A549 (cell line): ENCODE measurements around the gene RGS19. TPM values are rescaled to one million over a fixed set of nuclear protein-coding genes. Genes with fewer than 3 reads are reported as not detected.

Experiments
- ATAC-seq, 2 experiments: fragments of 200-7000 bp in 1 of 2; fragments of >200 bp in 1 of 2; cut with Nextera tagmentation in 1 of 2; cut with Tn5 transposase in 1 of 2; 3 replicates each; pipeline versions ENCODE4 v1.8.0 to v1.9.1; 2018 to 2020; ENCODE audit warnings: mild to moderate bottlenecking in 1 of 2, moderate library complexity in 1 of 2
- CTCF ChIA-PET: fragments of 300-600 bp; sonication (Branson Sonifier 250); formaldehyde crosslinking; extraction: SDS; loops from one replicate; lab custom pipeline; 2021; ENCODE audit warnings: antibody characterized with exemption, inconsistent platforms; lab: Yijun Ruan, JAX
- POLR2A ChIA-PET: fragments of 350-600 bp; formaldehyde crosslinking; extraction: SDS; loops from one replicate; lab custom pipeline; 2021; ENCODE audit warnings: antibody characterized with exemption, inconsistent platforms; lab: Yijun Ruan, JAX
- DNase-seq, 2 experiments: peaks; one replicate each; pipeline versions ENCODE4 v3.0.0 to v3.0.0-alpha.2; 2011 to 2016; ENCODE audit warnings: low read depth in 1 of 2, low spot score in 1 of 2
- FAIRE-seq: peaks from 2 replicates; lab custom pipeline; 2011; peaks lifted over from hg19 to GRCh38; lab: Jason Lieb, UNC
- H3K27ac ChIP-seq, 2 experiments: fragments of >200 bp; sonication (Bioruptor Twin); formaldehyde crosslinking; 3 replicates each; pipeline ENCODE4 v1.5.1; 2016 to 2017
- H3K4me1 ChIP-seq: fragments of >200 bp; sonication (Bioruptor Twin); formaldehyde crosslinking; 3 replicates; pipeline ENCODE4 v1.6.1; 2016
- H3K4me2 ChIP-seq: fragments of >200 bp; sonication (Bioruptor Twin); formaldehyde crosslinking; 3 replicates; pipeline ENCODE4 v1.6.1; 2016
- H3K4me3 ChIP-seq: fragments of >200 bp; sonication (Bioruptor Twin); formaldehyde crosslinking; 3 replicates; pipeline ENCODE4 v1.5.1; 2016
- H3K9me3 ChIP-seq: fragments of >200 bp; sonication (Bioruptor Twin); formaldehyde crosslinking; 3 replicates; pipeline ENCODE4 v1.6.1; 2016
- CBX8 ChIP-seq: fragments of 200-600 bp; sonication (generic); IDR thresholded peaks from 2 replicates; pipeline ENCODE4 v1.6.1; 2016
- CHD2 ChIP-seq: fragments of 150-350 bp; IDR thresholded peaks from 2 replicates; pipeline ENCODE4 v1.6.1; 2014; ENCODE audit warnings: low read length; ENCODE audit not compliant: partially characterized antibody
- ELK1 ChIP-seq: fragments of 150-350 bp; IDR thresholded peaks from 2 replicates; pipeline ENCODE4 v1.6.1; 2014; ENCODE audit warnings: low read depth, mild to moderate bottlenecking, low read length
- EP300 ChIP-seq, 2 experiments: fragments of >200 bp; sonication (Bioruptor Twin); formaldehyde crosslinking; IDR thresholded peaks; 2 replicates in 1 of 2; 3 replicates in 1 of 2; pipeline ENCODE4 v1.6.1; 2016 to 2017
- HOXA7 ChIP-seq: fragments of 250-450 bp; sonication (Bioruptor Pico); IDR thresholded peaks from 2 replicates; pipeline ENCODE4 v1.5.0; 2020; ENCODE audit warnings: mild to moderate bottlenecking, moderate library complexity
- JUN ChIP-seq, 2 experiments: fragments of >200 bp; sonication (Bioruptor Twin); formaldehyde crosslinking; IDR thresholded peaks; 2 replicates in 1 of 2; 3 replicates in 1 of 2; pipeline ENCODE4 v1.6.1; 2016 to 2017
- JUNB ChIP-seq: fragments of >200 bp; sonication (Bioruptor Twin); formaldehyde crosslinking; IDR thresholded peaks from 2 replicates; pipeline ENCODE4 v1.6.1; 2016
- MAFK ChIP-seq: fragments of 450-650 bp; IDR thresholded peaks from 2 replicates; pipeline ENCODE4 v1.6.1; 2014; ENCODE audit not compliant: partially characterized antibody
- NPAS2 ChIP-seq: fragments of 250-450 bp; sonication (Bioruptor Pico); IDR thresholded peaks from 2 replicates; pipeline ENCODE4 v1.8.0; 2022; ENCODE audit warnings: mild to moderate bottlenecking, moderate library complexity, borderline replicate concordance
- PBX3 ChIP-seq: IDR thresholded peaks from 2 replicates; pipeline ENCODE4 v1.6.1; 2012
- PHF8 ChIP-seq: fragments of 200-600 bp; sonication (generic); IDR thresholded peaks from 2 replicates; pipeline ENCODE4 v1.6.1; 2016; ENCODE audit warnings: low read depth, mild to moderate bottlenecking, antibody characterized with exemption, moderate library complexity, borderline replicate concordance
- POLR2A ChIP-seq: IDR thresholded peaks from 2 replicates; pipeline ENCODE4 v1.6.1; 2012; ENCODE audit warnings: mild to moderate bottlenecking, low read length
- RARB ChIP-seq: fragments of 250-450 bp; sonication (Bioruptor Pico); IDR thresholded peaks from 2 replicates; pipeline ENCODE4 v1.8.0; 2021; ENCODE audit warnings: mild to moderate bottlenecking, moderate library complexity
- RCOR1 ChIP-seq: fragments of 150-350 bp; IDR thresholded peaks from 2 replicates; pipeline ENCODE4 v1.6.1; 2014; ENCODE audit warnings: antibody characterized with exemption, low read length, low read depth
- SREBF2 ChIP-seq: fragments of 450-650 bp; IDR thresholded peaks from 2 replicates; pipeline ENCODE4 v1.6.1; 2014; ENCODE audit warnings: mild to moderate bottlenecking, moderate library complexity
- TP53 ChIP-seq: fragments of 250-450 bp; sonication (Bioruptor Pico); IDR thresholded peaks from 2 replicates; pipeline ENCODE4 v1.5.0; 2021; ENCODE audit warnings: mild to moderate bottlenecking, moderate library complexity
- USF2 ChIP-seq: fragments of 450-650 bp; IDR thresholded peaks from 2 replicates; pipeline ENCODE4 v1.6.1; 2014; ENCODE audit warnings: antibody characterized with exemption
- ZSCAN20 ChIP-seq: fragments of 250-450 bp; sonication (Bioruptor Pico); IDR thresholded peaks from 2 replicates; pipeline ENCODE4 v1.8.0; 2022; ENCODE audit warnings: mild to moderate bottlenecking, moderate library complexity
- WGBS: methylation state at CpG from one replicate; pipeline ENCODE4 v1.1.6; 2017; ENCODE audit errors: missing lambda C conversion rate; 5-methylcytosine and 5-hydroxymethylcytosine counted together
- polyA plus RNA-seq, 4 experiments: library from polyadenylated mRNA; depleted of rRNA in 3 of 4; stranded (reverse); fragments of >200 nt; fragmentation: RNase III in 1 of 4; extraction: RNeasy Plus Mini Kit Qiagen cat#74134 plus additional on column Dnase treatment in 1 of 4; gene quantifications; 2 replicates in 3 of 4; 3 replicates in 1 of 4; pipeline ENCODE4 v1.2.3, GENCODE V29; 2011 to 2017
- TF ChIP-seq, protein P1 (sequence below): fragments of >200 bp; sonication (Bioruptor Twin); formaldehyde crosslinking; IDR thresholded peaks from 3 replicates; pipeline ENCODE4 v1.6.1; 2016
- TF ChIP-seq, protein P2 (sequence below): IDR thresholded peaks from 2 replicates; pipeline ENCODE4 v1.6.1; 2012
- TF ChIP-seq, protein P3 (sequence below): IDR thresholded peaks from 2 replicates; pipeline ENCODE4 v1.6.1; 2012; ENCODE audit warnings: low read depth, borderline replicate concordance
- TF ChIP-seq, protein P4 (sequence below): fragments of >200 bp; sonication (Bioruptor Twin); formaldehyde crosslinking; IDR thresholded peaks from 2 replicates; pipeline ENCODE4 v1.6.1; 2016

Gene RGS19
- polyA plus RNA-seq, 2 of the 4 experiments (the other 2 are of a cell fraction): 13.8 to 18.8 TPM

DNA sequence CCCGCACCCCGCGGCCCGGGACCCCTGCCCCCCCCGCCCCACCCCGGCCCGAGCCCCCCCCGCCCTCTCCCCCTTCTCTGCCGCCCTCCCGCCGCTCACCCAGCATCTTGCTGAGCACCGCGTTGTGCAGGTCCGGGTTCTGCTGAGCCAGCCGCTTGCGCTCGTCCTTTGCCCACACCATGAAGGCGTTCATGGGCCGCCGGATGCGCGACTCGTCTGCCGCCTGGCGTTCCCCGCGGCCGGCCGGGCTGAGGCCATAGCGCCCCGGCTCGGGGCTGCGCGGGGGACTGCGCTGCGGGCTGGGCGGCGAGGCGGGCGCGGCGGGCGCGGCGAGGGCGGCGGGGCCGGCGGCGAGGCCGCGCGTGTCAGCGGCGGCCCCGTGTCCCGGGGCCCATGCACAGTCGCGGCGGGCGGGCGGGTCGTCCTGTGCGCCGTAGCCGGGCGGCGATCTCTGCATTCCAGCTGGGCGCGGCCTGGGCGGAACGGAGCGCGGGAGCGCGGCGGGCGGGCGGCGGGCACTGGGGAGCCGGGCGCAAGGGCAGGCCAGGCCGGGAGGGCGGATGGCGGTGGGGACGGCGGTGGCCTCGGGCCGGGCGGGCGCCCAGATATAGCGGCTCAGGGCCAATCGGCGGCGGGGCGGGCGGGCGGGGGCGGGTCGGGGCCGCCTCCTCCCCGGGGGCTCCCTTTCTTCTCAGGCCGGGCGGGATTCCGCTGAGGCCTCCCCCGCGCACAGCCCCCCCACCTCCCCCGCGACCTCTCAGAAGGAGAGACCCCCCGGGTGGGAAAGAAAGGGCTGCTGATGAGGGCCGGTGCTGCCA, 30.0 kb downstream of the RGS19 start, which contains the start of gene SOX18:
SOX18 (minus strand) TSS at position 580 of the 818 bp plus-strand sequence; CDS start at position 457, 123 bp downstream.
- POLR2A ChIA-PET: interaction anchor here (6.5 kb wide), 1 partner anchor 13 kb away, joined by 29 read pairs; the partner anchor contains the start of gene TCEA2
- WGBS: no CpG with 5 or more reads among the region's 111 CpGs

DNA sequence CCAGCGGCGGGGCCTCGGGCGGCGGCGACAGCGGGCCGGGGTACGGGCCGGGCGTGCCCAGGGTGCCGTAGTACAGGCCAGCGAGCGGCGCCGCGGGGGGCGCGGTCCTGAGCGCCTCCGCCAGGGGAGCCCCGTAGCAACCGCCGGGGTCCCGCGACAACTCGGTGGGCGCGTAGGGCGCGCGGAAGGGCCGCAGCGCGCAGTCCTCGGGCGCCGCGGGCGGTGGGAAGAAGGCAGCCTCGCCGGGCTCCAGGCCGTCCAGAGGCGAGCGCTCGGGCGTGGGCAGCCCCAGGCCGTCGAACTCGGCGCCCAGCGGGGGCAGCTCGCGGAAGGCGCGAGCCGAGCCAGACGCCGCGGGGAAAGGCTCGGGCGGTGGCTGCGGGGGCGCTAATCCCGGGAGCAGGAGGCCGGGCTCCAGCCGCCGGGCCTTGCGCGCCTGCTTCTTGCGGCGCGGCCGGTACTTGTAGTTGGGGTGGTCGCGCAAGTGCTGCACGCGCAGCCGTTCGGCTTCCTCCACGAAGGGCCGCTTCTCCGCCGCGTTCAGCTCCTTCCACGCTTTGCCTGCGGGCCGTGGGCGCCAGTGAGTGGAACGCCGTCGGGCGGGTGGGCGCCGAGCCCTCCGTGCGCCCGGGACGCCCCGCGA, 30.8 kb downstream of the RGS19 start:
- Histone ChIP-seq H3K4me3 (peak overlapping the region; percentile 67), H3K27ac (peak overlapping the region; percentile 84 to 96; a peak in 5 of 6 replicates), H3K4me1 (peaks cover 40% of the 10 kb centered on the region), H3K4me2 (peak overlapping the region; percentile 99)
- ATAC-seq (no peak), DNase-seq (no peak)
- 94% methylated on average over 66 of the region's 101 CpGs for WGBS
- CTCF ChIA-PET: interaction anchor here (0.5 to 1.8 kb wide), 2 partner anchors 21 to 364 kb away, joined by 3 to 4 read pairs; no protein-coding TSS in a partner anchor
- TF ChIP-seq PHF8 (no peak), ZSCAN20 (no peak), RARB (CRISPR knock-in tag) (no peak), TP53 (no peak), HOXA7 (CRISPR knock-in tag) (no peak), SREBF2 (no peak), RCOR1 (no peak), USF2 (no peak), CHD2 (no peak), JUNB (no peak), PBX3 (no peak), ELK1 (no peak)
- TF ChIP-seq, protein P1, sequence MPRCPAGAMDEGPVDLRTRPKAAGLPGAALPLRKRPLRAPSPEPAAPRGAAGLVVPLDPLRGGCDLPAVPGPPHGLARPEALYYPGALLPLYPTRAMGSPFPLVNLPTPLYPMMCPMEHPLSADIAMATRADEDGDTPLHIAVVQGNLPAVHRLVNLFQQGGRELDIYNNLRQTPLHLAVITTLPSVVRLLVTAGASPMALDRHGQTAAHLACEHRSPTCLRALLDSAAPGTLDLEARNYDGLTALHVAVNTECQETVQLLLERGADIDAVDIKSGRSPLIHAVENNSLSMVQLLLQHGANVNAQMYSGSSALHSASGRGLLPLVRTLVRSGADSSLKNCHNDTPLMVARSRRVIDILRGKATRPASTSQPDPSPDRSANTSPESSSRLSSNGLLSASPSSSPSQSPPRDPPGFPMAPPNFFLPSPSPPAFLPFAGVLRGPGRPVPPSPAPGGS: no peak
- TF ChIP-seq, protein P2, sequence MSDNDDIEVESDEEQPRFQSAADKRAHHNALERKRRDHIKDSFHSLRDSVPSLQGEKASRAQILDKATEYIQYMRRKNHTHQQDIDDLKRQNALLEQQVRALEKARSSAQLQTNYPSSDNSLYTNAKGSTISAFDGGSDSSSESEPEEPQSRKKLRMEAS: no peak
- TF ChIP-seq, all 56 proteins: peak for 0
- POLR2A ChIA-PET: interaction anchor here (6.5 kb wide), 1 partner anchor 14 kb away, joined by 29 read pairs; the partner anchor contains the start of gene TCEA2
- FAIRE-seq: no peak
- H3K9me3 ChIP-seq: no peaks in the 10 kb centered on the region

More for the DNA sequence above, 30.0 kb downstream of the RGS19 start, which contains the start of gene SOX18:
- peak in 1 of 2 experiments; percentile 59 for DNase-seq
- FAIRE-seq: no peak
- peak within 1 kb of the TSS; percentile 67 for H3K4me3 ChIP-seq
- peak; percentile 25 to 38 for ATAC-seq
- H3K9me3 ChIP-seq: no peaks in the 10 kb centered on the region
- CTCF ChIA-PET: interaction anchor here (1.4 to 1.8 kb wide), 2 partner anchors 11 to 20 kb away, joined by 4 to 6 read pairs; no protein-coding TSS in a partner anchor
- peak within 1 kb of the TSS; percentile 99 for H3K4me2 ChIP-seq
- 0 out of 5 replicates have a peak, but pooled peaks of 1 of the 2 experiments have one; percentile 25 for TF ChIP-seq JUN (IDR thresholded peaks at IDR 0.05)
- no peak for TF ChIP-seq CBX8
- TF ChIP-seq MAFK: peak; percentile 18
- TF ChIP-seq, protein P2: peak; percentile 22; the same call in 1 of the 2 replicates
- TF ChIP-seq, protein P3, sequence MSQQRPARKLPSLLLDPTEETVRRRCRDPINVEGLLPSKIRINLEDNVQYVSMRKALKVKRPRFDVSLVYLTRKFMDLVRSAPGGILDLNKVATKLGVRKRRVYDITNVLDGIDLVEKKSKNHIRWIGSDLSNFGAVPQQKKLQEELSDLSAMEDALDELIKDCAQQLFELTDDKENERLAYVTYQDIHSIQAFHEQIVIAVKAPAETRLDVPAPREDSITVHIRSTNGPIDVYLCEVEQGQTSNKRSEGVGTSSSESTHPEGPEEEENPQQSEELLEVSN: 0 out of 2 replicates have a peak, but pooled peaks have one; percentile 2
- peak; percentile 38; the same call in 1 of the 2 replicates for TF ChIP-seq POLR2A
- TF ChIP-seq, protein P4, sequence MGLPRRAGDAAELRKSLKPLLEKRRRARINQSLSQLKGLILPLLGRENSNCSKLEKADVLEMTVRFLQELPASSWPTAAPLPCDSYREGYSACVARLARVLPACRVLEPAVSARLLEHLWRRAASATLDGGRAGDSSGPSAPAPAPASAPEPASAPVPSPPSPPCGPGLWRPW: no peak
- no peak for TF ChIP-seq EP300 (IDR thresholded peaks at IDR 0.05)
- TF ChIP-seq NPAS2: no peak
- H3K27ac ChIP-seq: peak within 1 kb of the TSS; percentile 84 to 96
- peaks cover 43% of the 10 kb centered on the region for H3K4me1 ChIP-seq
